GM18951 (cell line): ENCODE data around the gene POFUT2.

Experiments
- POLR2A ChIP-seq: IDR thresholded peaks from 4 replicates; pipeline ENCODE4 v1.6.1; 2011; ENCODE audit warnings: mild to moderate bottlenecking; ENCODE audit not compliant: insufficient read length, insufficient read depth; ENCODE audit errors: extremely low read depth
- in situ Hi-C: fragments of 300-500 bp; cut with MboI; formaldehyde crosslinking; loops from one replicate; pipeline ENCODE4 v1.12.0; 2022; ENCODE audit warnings: low sequenced_read_pairs, mixed read lengths, inconsistent platforms; ENCODE audit not compliant: unreplicated experiment

The POFUT2 gene

DNA sequence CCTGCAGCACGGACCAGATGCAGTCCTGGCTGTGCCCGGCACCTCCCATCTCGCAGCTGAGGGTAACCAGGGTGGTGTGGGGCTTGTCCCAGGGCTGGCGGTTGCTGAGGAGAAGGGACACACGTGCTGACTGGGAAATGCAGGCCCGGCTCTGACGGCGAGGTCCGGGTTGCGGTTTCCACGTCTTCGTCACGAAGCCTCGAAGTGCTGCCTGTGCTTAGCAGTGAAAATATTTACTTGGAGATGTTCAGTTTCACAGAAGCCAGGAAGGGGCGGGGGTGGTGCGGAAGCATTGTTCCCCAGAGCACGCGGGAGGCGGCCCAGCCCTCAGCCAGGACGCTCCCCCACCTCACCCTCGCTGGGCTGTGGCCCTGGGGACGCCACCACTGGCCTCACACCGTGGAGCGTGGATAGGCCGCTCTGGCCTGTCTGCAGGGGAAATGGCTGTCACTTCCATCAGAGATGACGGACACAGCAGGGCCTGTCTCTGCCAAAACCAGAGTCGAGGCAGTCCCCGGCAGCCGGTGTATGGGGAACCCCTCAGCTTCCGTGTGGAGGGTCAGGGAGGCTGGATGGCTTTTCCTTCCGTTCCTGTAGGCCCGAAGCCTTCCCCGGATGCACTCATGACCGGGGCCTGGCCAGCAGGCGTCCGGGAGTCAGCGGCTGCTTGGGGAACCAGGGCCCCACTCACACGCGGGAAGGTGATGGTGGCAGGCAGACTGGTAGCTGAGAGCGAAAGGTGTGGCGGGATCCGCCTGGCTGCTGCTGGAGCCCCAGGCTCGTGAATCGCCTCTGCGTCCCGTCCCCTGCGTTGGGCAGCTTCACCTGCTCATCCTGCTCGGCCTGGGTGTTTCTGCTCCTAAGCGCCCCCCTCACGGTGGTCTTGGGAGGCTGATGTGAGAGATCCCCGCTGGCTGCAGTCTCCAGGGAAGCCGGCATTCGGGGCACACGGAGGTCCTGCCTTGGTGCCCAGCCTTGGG, 14.7 kb upstream of the POFUT2 start:
- in situ Hi-C loops = no loop called here
- no peak for TF ChIP-seq POLR2A

GRCh38 chr21:45301521-45302081, 13.9 kb upstream of the POFUT2 start:
- in situ Hi-C loops = no loop called here
- TF ChIP-seq POLR2A = no peak

DNA sequence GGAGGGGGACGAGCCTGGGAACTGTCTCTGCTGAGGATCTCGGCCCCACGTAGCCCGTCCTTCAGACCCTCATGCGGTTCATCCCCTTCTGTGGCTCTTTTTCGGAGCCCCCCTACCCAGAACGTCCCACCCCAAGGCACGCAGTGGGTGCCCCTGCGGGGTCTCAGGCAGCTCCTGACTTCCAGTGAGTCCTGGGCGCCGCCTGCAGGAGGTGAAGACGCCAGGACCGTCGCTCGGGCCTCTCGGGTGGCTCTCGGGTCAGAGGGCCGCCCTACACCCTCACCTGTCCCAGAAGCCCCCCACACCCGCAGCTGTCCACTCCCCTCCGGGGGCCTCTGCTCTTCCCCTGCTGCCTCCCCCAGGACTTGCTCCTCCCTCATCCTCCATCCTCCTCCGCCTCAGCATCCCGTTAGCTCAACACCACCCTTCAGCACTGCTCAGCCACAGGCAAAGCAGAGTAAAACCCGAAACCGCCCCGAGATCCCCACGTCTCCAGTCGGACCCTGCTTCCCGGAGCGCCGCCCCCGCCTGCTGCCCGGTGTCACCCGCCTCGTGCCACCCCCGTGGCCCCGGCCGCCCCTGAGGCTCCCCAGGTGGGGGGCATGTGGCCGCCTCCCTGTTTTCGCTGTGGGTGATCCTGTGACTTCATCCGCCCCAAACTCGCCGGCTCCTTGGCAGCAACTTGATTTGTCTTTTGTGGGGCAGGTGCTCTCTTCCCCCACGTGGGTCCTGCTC, 13.3 kb upstream of the POFUT2 start:
- TF ChIP-seq POLR2A = no peak
- in situ Hi-C loops = no loop called here

GRCh38 chr21:45299864-45300785, 12.4 kb upstream of the POFUT2 start:
- TF ChIP-seq POLR2A = no peak
- in situ Hi-C loops = no loop called here

GRCh38 chr21:45299026-45299863, 11.6 kb upstream of the POFUT2 start:
- in situ Hi-C loops = no loop called here
- no peak for TF ChIP-seq POLR2A

GRCh38 chr21:45297869-45298268, 10.2 kb upstream of the POFUT2 start:
- in situ Hi-C loops = no loop called here
- TF ChIP-seq POLR2A = no peak

- no peak for TF ChIP-seq POLR2A
- in situ Hi-C loops = no loop called here
These were observed 9.6 kb upstream of the POFUT2 start for GRCh38 chr21:45297329-45297728.

- in situ Hi-C loops = no loop called here
- no peak for TF ChIP-seq POLR2A
These were observed 8.9 kb upstream of the POFUT2 start for GRCh38 chr21:45296638-45297037.

DNA sequence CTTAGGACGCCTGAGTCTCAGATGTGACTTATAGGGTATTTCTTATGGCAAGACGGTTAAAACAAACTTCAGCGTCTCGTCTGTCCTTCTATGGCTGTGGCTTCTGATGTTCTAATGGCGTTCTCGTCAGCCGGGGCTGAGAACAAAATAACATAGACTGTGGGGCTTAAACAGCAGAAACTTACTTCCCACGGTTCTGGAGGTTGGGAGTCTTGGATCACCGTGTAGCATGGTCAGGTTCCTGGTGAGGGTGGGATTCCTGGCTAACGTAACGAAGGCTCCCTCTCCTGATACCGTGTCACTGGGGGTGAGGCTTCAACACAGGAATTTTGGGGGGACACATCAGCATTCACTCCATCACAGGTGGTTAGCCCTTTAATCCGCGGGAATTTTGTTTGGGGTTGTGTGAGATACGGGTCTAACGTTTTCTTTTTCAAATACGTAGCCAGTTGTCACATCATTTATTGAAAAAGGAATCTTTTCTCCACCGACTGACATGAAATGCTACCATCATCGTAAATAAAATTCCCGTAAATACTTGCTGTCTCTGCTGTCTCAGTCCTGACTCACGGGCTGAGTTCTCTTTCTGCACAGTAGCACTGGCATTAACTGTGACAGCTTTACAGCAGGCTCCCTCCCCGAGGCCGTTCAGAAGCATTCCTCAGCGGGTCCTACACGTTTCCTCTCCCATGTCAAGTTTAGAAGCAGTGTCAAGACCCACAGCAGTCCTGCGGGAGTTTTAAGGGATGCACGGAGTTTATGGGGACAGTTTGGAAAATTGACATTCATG, 8.1 kb upstream of the POFUT2 start:
- in situ Hi-C loops = no loop called here
- TF ChIP-seq POLR2A = no peak

GRCh38 chr21:45294509-45295291, 7.0 kb upstream of the POFUT2 start:
- in situ Hi-C loops = no loop called here
- TF ChIP-seq POLR2A = no peak
